Activated effector memory CD4-positive, alpha-beta T cell treated with Interleukin-2 at 50 U/mL for 16 hours (primary cell): ENCODE data around the gene CRACR2A.
A peak's percentile ranks its signal among the peaks of the same experiment; 100 is the strongest.

Experiments
- DNase-seq: peaks from one replicate; pipeline ENCODE4 v3.0.0-alpha.2; 2020

Gene CRACR2A

GRCh38 chr12:3752096-3752709, 706 bp downstream of the CRACR2A start:
- peak; percentile 60 for DNase-seq

GRCh38 chr12:3751151-3752095, 1.5 kb downstream of the CRACR2A start:
- no peak for DNase-seq

- no peak for DNase-seq
These were observed 2.3 kb downstream of the CRACR2A start for GRCh38 chr12:3750616-3751015.

- DNase-seq: no peak
These were observed 4.3 kb downstream of the CRACR2A start for GRCh38 chr12:3748620-3749019.

GRCh38 chr12:3747976-3748619, 4.8 kb downstream of the CRACR2A start:
- no peak for DNase-seq

- no peak for DNase-seq
These were observed 5.4 kb downstream of the CRACR2A start for GRCh38 chr12:3747543-3747942.

- DNase-seq: no peak
These were observed 6.2 kb downstream of the CRACR2A start for GRCh38 chr12:3746758-3747157.

- no peak for DNase-seq
These were observed 7.8 kb downstream of the CRACR2A start for GRCh38 chr12:3745152-3745551.

GRCh38 chr12:3744229-3744901, 8.5 kb downstream of the CRACR2A start:
- DNase-seq: no peak

GRCh38 chr12:3743803-3744202, 9.1 kb downstream of the CRACR2A start:
- no peak for DNase-seq

- DNase-seq: no peak
These were observed 10.8 kb downstream of the CRACR2A start for GRCh38 chr12:3741882-3742672.

GRCh38 chr12:3740480-3741231, 12.3 kb downstream of the CRACR2A start:
- DNase-seq: no peak

GRCh38 chr12:3735432-3735831, 17.5 kb downstream of the CRACR2A start:
- DNase-seq: no peak

- no peak for DNase-seq
These were observed 20.0 kb downstream of the CRACR2A start for GRCh38 chr12:3732901-3733300.

GRCh38 chr12:3730111-3730510, 22.8 kb downstream of the CRACR2A start:
- no peak for DNase-seq

- DNase-seq: no peak
These were observed 24.2 kb downstream of the CRACR2A start for GRCh38 chr12:3728686-3729085.

GRCh38 chr12:3727877-3728632, 24.9 kb downstream of the CRACR2A start:
- no peak for DNase-seq

- no peak for DNase-seq
These were observed 25.6 kb downstream of the CRACR2A start for GRCh38 chr12:3727354-3727753.

- no peak for DNase-seq
These were observed 26.5 kb downstream of the CRACR2A start for GRCh38 chr12:3726456-3726855.

- DNase-seq: no peak
These were observed 27.4 kb downstream of the CRACR2A start for GRCh38 chr12:3725388-3726115.
